Measurements from ENCODE around the gene BRK1.
"Not testable (repeated sequence)": the region's sequence is repeated elsewhere in the genome, so short reads cannot be mapped to it uniquely, and the experiment has no call there.

The BRK1 gene

DNA sequence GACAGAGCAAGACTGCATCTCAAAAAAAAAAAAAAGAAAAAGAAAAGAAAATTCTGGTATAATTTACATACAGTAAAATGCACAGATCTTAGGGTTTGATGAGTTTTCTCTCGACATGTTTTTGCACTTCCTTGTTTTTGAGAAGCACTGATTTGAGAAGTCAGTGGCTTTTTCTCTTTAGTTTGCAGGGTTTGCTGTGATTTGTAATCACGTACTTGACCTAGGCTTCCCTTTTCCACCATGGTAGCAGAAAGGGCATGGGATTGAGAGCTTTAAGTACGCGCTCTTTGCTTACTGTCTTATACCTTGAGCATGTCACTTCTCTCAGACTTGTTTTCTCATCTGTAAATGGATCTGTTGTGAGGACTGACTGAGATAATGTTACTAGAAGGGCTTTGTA is 30.2 kb downstream of the BRK1 start:
- no peak for DNase-seq

- no peak for DNase-seq
Measured at GRCh38 chr3:10149226-10149625, 33.8 kb downstream of the BRK1 start.

- no peak for DNase-seq
Measured at GRCh38 chr3:10150987-10151386, 35.5 kb downstream of the BRK1 start.

DNA sequence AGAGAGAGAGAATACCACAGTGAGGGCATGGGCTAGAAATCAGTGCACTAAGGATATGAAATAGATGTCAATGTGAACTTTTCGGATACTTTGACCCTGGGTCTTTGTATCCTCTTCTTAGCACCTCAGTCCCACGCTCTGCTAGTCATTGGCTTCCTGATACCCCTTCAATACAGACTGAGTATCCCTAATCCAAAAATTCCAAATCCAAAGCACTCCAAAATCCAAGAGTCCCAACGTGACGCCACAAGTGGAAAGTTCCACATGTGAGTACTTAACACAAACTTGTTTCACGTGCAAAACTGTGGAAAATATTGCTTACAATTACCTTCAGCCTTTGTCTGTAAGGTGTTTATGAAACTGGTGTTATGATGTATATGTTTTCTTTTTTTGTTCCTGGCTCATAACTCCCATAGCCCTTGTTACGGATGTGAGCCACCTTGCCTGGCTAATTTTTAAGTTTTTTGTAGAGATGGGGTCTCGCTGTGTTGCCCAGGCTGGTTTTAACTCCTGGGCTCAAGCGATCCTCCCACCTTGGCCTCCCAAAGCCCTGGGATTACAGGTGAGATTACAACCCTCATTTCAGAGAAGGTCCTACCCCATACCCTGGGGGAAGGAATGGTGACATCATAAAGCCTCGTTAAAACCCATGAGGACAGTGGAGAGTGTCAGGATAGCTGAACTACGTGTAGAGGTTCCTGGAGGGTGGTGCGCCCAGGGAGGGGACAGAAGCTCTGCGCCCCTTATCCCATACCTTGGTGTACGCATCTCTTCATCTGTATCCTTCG is 39.1 kb downstream of the BRK1 start:
- DNase-seq: no peak

- DNase-seq: no peak
Measured at GRCh38 chr3:10155123-10155472, 39.6 kb downstream of the BRK1 start.

- DNase-seq: no peak
Measured at GRCh38 chr3:10155658-10156057, 40.2 kb downstream of the BRK1 start.

- no peak for DNase-seq
Measured at GRCh38 chr3:10157031-10157430, 41.6 kb downstream of the BRK1 start.

DNA sequence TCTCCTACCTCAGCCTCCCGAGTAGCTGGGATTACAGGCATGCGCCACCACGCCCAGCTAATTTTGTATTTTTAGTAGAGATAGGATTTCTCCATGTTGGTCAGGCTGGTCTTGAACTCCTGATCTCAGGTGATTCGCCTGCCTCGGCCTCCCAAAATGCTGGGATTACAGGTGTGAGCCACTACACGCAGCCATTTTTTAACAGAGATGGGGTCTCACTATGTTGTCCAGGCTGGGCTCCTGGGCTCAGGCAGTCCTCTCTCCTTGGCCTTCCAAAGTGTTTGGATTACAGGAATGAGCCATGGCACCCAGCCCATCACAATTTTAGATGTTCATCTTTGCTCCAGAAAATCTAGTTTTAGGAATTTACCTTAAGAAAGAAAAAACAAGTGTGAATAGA is 43.1 kb downstream of the BRK1 start:
- not testable (repeated sequence) for DNase-seq

DNA sequence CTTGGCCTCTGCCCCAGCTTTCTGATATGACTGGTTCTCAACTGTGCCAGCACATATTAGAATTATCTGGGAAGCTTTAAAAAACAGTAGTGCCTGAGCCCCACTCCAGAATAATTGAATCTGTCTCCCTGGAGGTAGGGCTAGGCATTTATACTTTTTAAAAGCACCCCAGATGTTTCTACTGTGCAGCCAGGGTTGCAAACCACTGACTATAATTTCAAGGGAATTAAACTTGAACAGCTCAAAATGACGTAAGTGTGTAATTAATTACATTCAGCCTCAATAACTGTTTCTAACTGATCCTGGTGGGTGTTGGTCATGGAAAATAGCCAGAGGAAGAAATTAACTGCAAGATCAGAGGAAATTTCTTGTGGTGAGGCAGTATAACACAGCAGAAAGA is 44.9 kb downstream of the BRK1 start:
- DNase-seq: no peak

- DNase-seq: no peak
Measured at GRCh38 chr3:10160925-10161324, 45.5 kb downstream of the BRK1 start.

DNA sequence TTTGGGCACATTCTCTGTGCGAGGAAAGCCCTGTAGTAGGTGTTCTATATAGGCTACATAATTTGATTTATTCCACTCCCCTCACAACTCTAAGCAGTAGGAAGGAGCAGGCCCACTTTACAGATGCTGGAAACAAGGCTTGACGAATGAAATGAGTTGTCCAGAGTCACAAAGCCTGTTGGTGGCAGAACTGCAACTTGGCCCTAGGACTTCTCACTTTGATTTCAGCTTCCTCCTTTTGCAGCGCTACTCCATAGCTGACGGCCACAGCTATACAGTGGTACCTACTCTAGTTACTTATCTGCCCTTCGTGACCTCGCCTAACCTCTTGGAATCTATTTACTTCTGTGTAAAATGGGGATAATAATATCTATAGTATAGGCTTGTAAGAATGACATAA is 46.7 kb downstream of the BRK1 start:
- no peak for DNase-seq

DNA sequence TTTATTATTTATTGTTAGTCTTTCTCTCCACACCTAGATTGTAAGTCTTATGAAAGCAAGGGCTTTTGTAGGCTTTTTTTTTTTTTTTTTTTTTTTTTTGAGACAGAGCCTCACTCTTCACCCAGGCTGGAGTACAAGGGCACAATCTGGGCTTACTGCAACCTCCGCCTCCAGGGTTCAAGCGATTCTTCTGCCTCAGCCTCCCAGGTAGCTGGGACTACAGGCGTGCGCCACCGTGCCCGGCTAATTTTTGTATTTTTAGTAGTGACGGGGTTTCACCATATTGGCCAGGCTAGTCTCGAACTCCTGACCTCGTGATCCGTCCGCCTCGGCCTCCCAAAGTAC is 48.7 kb downstream of the BRK1 start:
- DNase-seq: not testable (repeated sequence)

DNA sequence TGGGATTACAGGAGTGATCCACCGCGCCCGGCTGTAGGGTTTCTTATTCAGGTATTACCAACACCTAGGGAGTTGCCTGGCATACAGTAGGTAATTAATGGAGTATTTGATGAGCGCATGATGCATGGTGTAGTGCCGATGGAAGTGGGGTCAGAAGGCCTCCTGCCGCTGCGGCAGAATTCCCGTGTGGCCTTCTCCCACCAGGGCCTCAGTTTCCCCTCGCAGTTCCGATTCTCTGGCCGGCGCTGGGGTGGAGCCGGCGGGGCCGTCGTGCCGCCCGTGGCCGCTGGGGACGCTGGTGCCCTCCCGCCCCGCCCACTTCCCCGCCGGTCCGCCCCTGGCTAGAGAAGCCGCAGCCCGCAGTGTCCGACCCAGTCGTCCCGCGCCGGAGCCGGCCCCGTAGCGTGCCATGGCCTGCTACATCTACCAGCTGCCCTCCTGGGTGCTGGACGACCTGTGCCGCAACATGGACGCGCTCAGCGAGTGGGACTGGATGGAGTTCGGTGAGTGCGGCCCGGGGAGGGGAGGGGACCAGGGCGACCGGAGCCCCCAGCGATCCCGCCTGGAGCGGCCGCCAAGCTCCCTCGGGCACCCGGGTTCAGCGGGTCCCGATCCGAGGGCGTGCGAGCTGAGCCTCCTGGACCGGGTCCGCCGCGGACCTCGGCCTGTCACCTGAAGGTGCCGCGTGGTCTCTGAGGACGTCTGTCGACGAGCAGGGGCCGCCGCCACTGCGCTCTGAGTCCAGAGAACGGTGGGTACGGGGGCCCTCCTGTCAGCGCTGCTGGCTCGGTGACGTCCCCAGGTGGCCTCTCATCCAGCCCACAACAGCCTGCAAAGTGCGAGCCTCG is 49.3 kb downstream of the BRK1 start, which contains the start of gene IRAK2:
Gene IRAK2, plus strand, starts transcription at position 374 of the 848 bp plus-strand sequence. Its CDS starts 36 bp downstream, at position 410.
- peak; percentile 81 for DNase-seq

GRCh38 chr3:10166213-10166604 is 50.7 kb downstream of the BRK1 start:
- no peak for DNase-seq

- DNase-seq: no peak
Measured at GRCh38 chr3:10169000-10169496, 53.6 kb downstream of the BRK1 start.

DNA sequence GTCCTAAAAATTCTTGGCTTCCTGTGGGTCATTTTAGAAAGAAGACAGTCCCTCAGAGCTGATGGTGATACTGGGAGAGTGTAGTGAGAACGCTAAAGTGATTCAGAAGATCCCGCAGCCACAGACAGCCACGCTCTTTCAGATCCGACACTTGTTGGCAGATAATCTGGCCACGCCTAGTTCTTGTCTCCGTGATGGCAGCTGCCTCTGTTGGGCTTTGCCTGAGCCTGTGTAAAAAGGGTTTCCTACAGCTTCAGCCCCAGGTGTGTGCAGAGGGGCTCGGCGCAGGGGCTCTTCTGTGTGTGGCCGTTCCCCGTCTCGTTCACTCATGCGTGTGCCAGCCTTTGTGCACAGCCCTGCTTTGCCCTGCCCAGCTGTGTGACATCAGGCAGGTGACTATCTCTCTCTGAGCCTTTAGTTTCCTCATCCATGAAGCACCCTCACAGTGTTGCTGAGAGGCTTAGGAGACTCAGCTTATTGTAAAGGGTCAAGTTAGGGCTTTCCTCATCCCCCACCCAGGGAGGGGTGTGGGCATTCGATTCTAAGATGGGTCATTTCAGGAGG is 55.5 kb downstream of the BRK1 start:
- DNase-seq: no peak

- no peak for DNase-seq
Measured at GRCh38 chr3:10173095-10173925, 57.8 kb downstream of the BRK1 start.

DNA sequence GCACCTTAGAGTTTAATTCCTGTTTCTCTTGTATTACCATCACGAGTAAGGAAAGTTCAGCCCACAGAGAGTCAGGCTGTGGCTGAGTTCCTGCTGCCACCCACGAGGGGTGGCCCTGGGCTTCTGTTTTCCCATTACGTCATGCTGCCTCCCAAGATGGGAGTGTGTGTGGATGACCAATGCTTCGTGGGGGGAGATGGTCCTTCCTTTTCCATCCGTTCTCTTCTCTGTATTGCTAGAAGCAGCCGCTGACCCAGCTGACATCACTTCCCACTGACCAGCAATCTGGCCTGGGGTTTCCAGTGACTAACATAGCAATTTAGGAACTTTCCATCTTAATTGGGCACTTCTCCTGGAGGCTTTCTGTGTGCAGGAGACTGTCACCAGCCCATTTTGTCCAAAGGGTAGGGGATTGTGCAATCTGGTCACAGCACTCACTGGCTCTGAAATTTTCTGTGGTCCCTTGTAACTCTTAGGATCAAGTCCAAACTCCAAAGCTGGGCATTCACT is 58.5 kb downstream of the BRK1 start:
- no peak for DNase-seq

DNA sequence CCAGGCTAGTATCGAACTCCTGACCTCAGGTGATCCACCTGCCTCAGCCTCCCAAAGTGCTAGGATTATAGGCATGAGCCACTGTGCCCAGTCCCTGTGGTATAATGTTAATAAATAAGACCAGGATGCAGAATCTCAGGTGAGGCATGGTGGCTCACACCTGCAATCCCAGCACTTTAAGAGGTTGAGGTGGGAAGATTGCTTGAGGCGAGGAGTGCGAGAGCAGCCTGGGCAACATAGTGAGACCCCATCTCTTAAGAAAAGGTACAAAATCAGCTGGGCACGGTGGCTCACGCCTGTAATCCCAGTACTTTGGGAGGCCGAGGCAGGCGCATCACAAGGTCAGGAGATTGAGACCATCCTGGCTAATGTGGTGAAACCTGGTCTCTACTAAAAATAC is 59.9 kb downstream of the BRK1 start:
- not testable (repeated sequence) for DNase-seq

DNA sequence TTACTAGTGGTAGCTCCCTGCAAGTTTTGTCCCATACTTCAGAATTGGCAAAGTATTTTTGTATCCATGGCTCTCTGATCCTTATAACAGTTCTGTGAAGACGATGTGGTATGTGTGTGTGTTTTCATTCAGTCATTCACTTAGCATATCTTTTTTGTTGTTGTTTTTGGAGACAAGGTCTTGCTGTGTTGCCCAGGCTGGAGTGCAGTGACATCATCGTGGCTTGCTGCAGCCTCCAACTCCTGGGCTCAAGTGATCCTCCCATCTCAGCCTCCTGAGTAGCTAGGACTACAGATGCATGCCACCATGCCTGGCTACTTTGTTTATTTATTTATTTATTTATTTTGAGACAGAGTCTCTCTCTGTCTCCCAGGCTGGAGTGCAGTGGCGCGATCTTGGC is 60.7 kb downstream of the BRK1 start:
- not testable (repeated sequence) for DNase-seq
